Measurements from ENCODE around the gene LRP8. TPM values are rescaled to one million over a fixed set of nuclear protein-coding genes. Genes with fewer than 3 reads are reported as not detected.

LRP8 gene
- total and polyA plus RNA-seq, 8 donors = 6.8 to 36.6 (median 9.3) TPM

GRCh38 chr1:53278298-53278725 is 49.6 kb downstream of the LRP8 start:
- Histone ChIP-seq H3K27me3 (no peaks in the 10 kb centered on the region), H3K9me3 (no peaks in the 10 kb centered on the region), H3K27ac (no peak overlapping the region), H3K4me3 (no peak overlapping the region), H3K4me1 (no peaks in the 10 kb centered on the region), H3K36me3 (peaks cover 0 to 47% of the 10 kb centered on the region in 2 donors)
- peak; percentile 83 to 88 for TF ChIP-seq CTCF (IDR thresholded peaks at IDR 0.05)
- ATAC-seq (peak; percentile 81), DNase-seq (peak; percentile 40 to 88 (median 52))
- intact Hi-C loops (cut with DNase I) = loop anchor here in 1 of 2 donors (2.0 kb wide), 1 partner anchor 116 kb away; no protein-coding TSS in a partner anchor

GRCh38 chr1:53277326-53277725 is 50.5 kb downstream of the LRP8 start:
- intact Hi-C loops (cut with DNase I) = no loop called here
- no peak for TF ChIP-seq CTCF (IDR thresholded peaks at IDR 0.05)

GRCh38 chr1:53276902-53277281 is 51.0 kb downstream of the LRP8 start:
- H3K27me3 ChIP-seq = no peaks in the 10 kb centered on the region
- no peaks in the 10 kb centered on the region for H3K4me1 ChIP-seq
- intact Hi-C loops (cut with DNase I) = no loop called here
- no peak for ATAC-seq
- no peak overlapping the region for H3K27ac ChIP-seq
- H3K4me3 ChIP-seq = no peak overlapping the region
- no peak for TF ChIP-seq CTCF (IDR thresholded peaks at IDR 0.05)
- DNase-seq = no peak
- no peaks in the 10 kb centered on the region for H3K9me3 ChIP-seq
- H3K36me3 ChIP-seq = peaks cover 0 to 51% of the 10 kb centered on the region in 2 donors

More at GRCh38 chr1:53277326-53277725, 50.5 kb downstream of the LRP8 start:
- peaks cover 0 to 48% of the 10 kb centered on the region in 2 donors for H3K36me3 ChIP-seq
- no peak overlapping the region for H3K27ac ChIP-seq
- DNase-seq = no peak
- ATAC-seq = no peak
- H3K9me3 ChIP-seq = no peaks in the 10 kb centered on the region
- no peaks in the 10 kb centered on the region for H3K4me1 ChIP-seq
- H3K27me3 ChIP-seq = no peaks in the 10 kb centered on the region
- H3K4me3 ChIP-seq = no peak overlapping the region

- TF ChIP-seq CTCF (IDR thresholded peaks at IDR 0.05) = no peak
- H3K9me3 ChIP-seq = no peaks in the 10 kb centered on the region
- ATAC-seq = no peak
- intact Hi-C loops (cut with DNase I) = no loop called here
- no peak for DNase-seq
- H3K36me3 ChIP-seq = peaks cover 0 to 49% of the 10 kb centered on the region in 2 donors
- H3K4me1 ChIP-seq = no peaks in the 10 kb centered on the region
- no peak overlapping the region for H3K27ac ChIP-seq
- no peak overlapping the region for H3K4me3 ChIP-seq
- H3K27me3 ChIP-seq = no peaks in the 10 kb centered on the region
Measured at GRCh38 chr1:53276153-53276901, 51.5 kb downstream of the LRP8 start.

GRCh38 chr1:53275566-53275965 is 52.3 kb downstream of the LRP8 start:
- H3K27me3 ChIP-seq = no peaks in the 10 kb centered on the region
- ATAC-seq (no peak), DNase-seq (no peak)
- no peaks in the 10 kb centered on the region for H3K9me3 ChIP-seq
- intact Hi-C loops (cut with DNase I) = no loop called here
- no peak for TF ChIP-seq CTCF (IDR thresholded peaks at IDR 0.05)
- peaks cover 0 to 50% of the 10 kb centered on the region in 2 donors for H3K36me3 ChIP-seq
- no peaks in the 10 kb centered on the region for H3K4me1 ChIP-seq
- no peak overlapping the region for H3K27ac ChIP-seq
- no peak overlapping the region for H3K4me3 ChIP-seq
